ENCODE measurements around the gene ZEB1.
"Not testable (repeated sequence)": the region's sequence is repeated elsewhere in the genome, so short reads cannot be mapped to it uniquely, and the experiment has no call there.

Gene ZEB1

GRCh38 chr10:31422634-31423033 lies 103.6 kb downstream of the ZEB1 start:
- DNase-seq (ENCODE audit: low read depth, low spot score) = no peak

- no peak for DNase-seq (ENCODE audit: low read depth, low spot score)
These were observed 105.5 kb downstream of the ZEB1 start for GRCh38 chr10:31424473-31424872.

- DNase-seq (ENCODE audit: low read depth, low spot score) = no peak
These were observed 107.4 kb downstream of the ZEB1 start for GRCh38 chr10:31426401-31426800.

GRCh38 chr10:31427334-31427733 lies 108.3 kb downstream of the ZEB1 start:
- not testable (repeated sequence) for DNase-seq (ENCODE audit: low read depth, low spot score)

GRCh38 chr10:31428499-31428898 lies 109.5 kb downstream of the ZEB1 start:
- DNase-seq (ENCODE audit: low read depth, low spot score) = not testable (repeated sequence)

GRCh38 chr10:31431021-31431420 lies 112.0 kb downstream of the ZEB1 start:
- DNase-seq (ENCODE audit: low read depth, low spot score) = no peak

- no peak for DNase-seq (ENCODE audit: low read depth, low spot score)
These were observed 118.9 kb downstream of the ZEB1 start for GRCh38 chr10:31437959-31438358.

GRCh38 chr10:31451766-31452165 lies 132.8 kb downstream of the ZEB1 start:
- no peak for DNase-seq (ENCODE audit: low read depth, low spot score)

GRCh38 chr10:31456468-31456867 lies 137.5 kb downstream of the ZEB1 start:
- DNase-seq (ENCODE audit: low read depth, low spot score) = no peak

- no peak for DNase-seq (ENCODE audit: low read depth, low spot score)
These were observed 138.8 kb downstream of the ZEB1 start for GRCh38 chr10:31457858-31458257.

GRCh38 chr10:31458974-31459373 lies 140.0 kb downstream of the ZEB1 start:
- DNase-seq (ENCODE audit: low read depth, low spot score) = no peak

GRCh38 chr10:31460242-31460641 lies 141.2 kb downstream of the ZEB1 start:
- no peak for DNase-seq (ENCODE audit: low read depth, low spot score)

GRCh38 chr10:31464552-31464951 lies 145.5 kb downstream of the ZEB1 start:
- no peak for DNase-seq (ENCODE audit: low read depth, low spot score)

- DNase-seq (ENCODE audit: low read depth, low spot score) = no peak
These were observed 147.3 kb downstream of the ZEB1 start for GRCh38 chr10:31466313-31466712.

- DNase-seq (ENCODE audit: low read depth, low spot score) = no peak
These were observed 148.9 kb downstream of the ZEB1 start for GRCh38 chr10:31467791-31468535.

- DNase-seq (ENCODE audit: low read depth, low spot score) = no peak
These were observed 149.5 kb downstream of the ZEB1 start for GRCh38 chr10:31468536-31468859.

GRCh38 chr10:31475519-31475918 lies 156.5 kb downstream of the ZEB1 start:
- no peak for DNase-seq (ENCODE audit: low read depth, low spot score)

- no peak for DNase-seq (ENCODE audit: low read depth, low spot score)
These were observed 157.1 kb downstream of the ZEB1 start for GRCh38 chr10:31476088-31476487.

GRCh38 chr10:31477584-31477983 lies 158.6 kb downstream of the ZEB1 start:
- no peak for DNase-seq (ENCODE audit: low read depth, low spot score)

- DNase-seq (ENCODE audit: low read depth, low spot score) = no peak
These were observed 160.7 kb downstream of the ZEB1 start for GRCh38 chr10:31479752-31480151.

- DNase-seq (ENCODE audit: low read depth, low spot score) = no peak
These were observed 164.5 kb downstream of the ZEB1 start for GRCh38 chr10:31483546-31483945.

- no peak for DNase-seq (ENCODE audit: low read depth, low spot score)
These were observed 165.6 kb downstream of the ZEB1 start for GRCh38 chr10:31484431-31485135.

- DNase-seq (ENCODE audit: low read depth, low spot score) = no peak
These were observed 172.0 kb downstream of the ZEB1 start for GRCh38 chr10:31490858-31491504.
